HepG2 (cell line): ENCODE measurements around the gene PMAIP1.

ENCODE experiments used
- CEBPB ChIP-seq: IDR thresholded peaks from 2 replicates; pipeline ENCODE4 v1.6.1; 2011; ENCODE audit warnings: low read depth, low read length, improper control_type of control experiment, borderline replicate concordance
- IKZF4 ChIP-seq: sonication (generic); formaldehyde crosslinking; IDR thresholded peaks from 2 replicates; pipeline ENCODE4 v1.5.1; 2020; ENCODE audit warnings: borderline replicate concordance, mild to moderate bottlenecking, low read depth, missing genetic modification reagents; ENCODE audit errors: not compliant biosample characterization
- SATB2 ChIP-seq: sonication (generic); formaldehyde crosslinking; IDR thresholded peaks from 2 replicates; pipeline ENCODE4 v1.5.0; 2020; ENCODE audit warnings: missing genetic modification reagents
- TEAD2 ChIP-seq: sonication (generic); formaldehyde crosslinking; IDR thresholded peaks from 2 replicates; pipeline ENCODE4 v1.9.0; 2021; ENCODE audit warnings: missing genetic modification reagents
- ZNF274 ChIP-seq: sonication (generic); formaldehyde crosslinking; IDR thresholded peaks from 2 replicates; pipeline ENCODE4 v1.5.1; 2020; ENCODE audit warnings: mild to moderate bottlenecking, missing genetic modification reagents
- TF ChIP-seq, protein P1 (sequence below): sonication (generic); formaldehyde crosslinking; IDR thresholded peaks from 2 replicates; pipeline ENCODE4 v1.5.0; 2020; ENCODE audit warnings: mild to moderate bottlenecking, missing genetic modification reagents, borderline replicate concordance

DNA sequence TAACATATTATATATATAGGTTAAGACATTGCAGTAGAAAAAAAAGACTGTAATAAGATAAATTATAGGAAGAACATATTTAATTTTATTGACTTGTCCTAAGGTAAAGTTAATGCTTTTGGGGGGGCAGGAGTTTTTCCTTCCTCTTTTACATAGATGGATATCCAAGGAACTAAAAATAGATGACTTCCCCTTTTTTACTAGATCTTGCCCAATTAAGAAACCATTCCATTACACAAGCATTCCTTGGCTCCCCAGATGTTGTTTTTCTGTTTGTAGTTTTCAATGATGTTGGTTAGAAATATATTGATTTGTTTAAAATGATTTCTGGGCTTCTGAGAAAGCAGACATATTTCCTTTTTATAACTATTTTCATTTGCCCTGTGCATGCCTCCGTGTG lies 22.4 kb upstream of the PMAIP1 start:
- TF ChIP-seq IKZF4 (no peak), SATB2 (CRISPR knock-in tag) (no peak), CEBPB (no peak), ZNF274 (CRISPR knock-in tag) (no peak), TEAD2 (no peak)
- TF ChIP-seq, protein P1, sequence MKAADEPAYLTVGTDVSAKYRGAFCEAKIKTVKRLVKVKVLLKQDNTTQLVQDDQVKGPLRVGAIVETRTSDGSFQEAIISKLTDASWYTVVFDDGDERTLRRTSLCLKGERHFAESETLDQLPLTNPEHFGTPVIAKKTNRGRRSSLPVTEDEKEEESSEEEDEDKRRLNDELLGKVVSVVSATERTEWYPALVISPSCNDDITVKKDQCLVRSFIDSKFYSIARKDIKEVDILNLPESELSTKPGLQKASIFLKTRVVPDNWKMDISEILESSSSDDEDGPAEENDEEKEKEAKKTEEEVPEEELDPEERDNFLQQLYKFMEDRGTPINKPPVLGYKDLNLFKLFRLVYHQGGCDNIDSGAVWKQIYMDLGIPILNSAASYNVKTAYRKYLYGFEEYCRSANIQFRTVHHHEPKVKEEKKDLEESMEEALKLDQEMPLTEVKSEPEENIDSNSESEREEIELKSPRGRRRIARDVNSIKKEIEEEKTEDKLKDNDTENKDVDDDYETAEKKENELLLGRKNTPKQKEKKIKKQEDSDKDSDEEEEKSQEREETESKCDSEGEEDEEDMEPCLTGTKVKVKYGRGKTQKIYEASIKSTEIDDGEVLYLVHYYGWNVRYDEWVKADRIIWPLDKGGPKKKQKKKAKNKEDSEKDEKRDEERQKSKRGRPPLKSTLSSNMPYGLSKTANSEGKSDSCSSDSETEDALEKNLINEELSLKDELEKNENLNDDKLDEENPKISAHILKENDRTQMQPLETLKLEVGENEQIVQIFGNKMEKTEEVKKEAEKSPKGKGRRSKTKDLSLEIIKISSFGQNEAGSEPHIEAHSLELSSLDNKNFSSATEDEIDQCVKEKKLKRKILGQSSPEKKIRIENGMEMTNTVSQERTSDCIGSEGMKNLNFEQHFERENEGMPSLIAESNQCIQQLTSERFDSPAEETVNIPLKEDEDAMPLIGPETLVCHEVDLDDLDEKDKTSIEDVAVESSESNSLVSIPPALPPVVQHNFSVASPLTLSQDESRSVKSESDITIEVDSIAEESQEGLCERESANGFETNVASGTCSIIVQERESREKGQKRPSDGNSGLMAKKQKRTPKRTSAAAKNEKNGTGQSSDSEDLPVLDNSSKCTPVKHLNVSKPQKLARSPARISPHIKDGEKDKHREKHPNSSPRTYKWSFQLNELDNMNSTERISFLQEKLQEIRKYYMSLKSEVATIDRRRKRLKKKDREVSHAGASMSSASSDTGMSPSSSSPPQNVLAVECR (CRISPR knock-in tag): no peak
